ENCODE results near the gene LTBP3. TPM values are rescaled to one million over a fixed set of nuclear protein-coding genes. Genes with fewer than 3 reads are reported as not detected.
A peak's percentile ranks its signal among the peaks of the same experiment; 100 is the strongest.

The LTBP3 gene
- total and polyA plus RNA-seq, 2 donors from 2014 or later, result 61.6 to 165 TPM

DNA sequence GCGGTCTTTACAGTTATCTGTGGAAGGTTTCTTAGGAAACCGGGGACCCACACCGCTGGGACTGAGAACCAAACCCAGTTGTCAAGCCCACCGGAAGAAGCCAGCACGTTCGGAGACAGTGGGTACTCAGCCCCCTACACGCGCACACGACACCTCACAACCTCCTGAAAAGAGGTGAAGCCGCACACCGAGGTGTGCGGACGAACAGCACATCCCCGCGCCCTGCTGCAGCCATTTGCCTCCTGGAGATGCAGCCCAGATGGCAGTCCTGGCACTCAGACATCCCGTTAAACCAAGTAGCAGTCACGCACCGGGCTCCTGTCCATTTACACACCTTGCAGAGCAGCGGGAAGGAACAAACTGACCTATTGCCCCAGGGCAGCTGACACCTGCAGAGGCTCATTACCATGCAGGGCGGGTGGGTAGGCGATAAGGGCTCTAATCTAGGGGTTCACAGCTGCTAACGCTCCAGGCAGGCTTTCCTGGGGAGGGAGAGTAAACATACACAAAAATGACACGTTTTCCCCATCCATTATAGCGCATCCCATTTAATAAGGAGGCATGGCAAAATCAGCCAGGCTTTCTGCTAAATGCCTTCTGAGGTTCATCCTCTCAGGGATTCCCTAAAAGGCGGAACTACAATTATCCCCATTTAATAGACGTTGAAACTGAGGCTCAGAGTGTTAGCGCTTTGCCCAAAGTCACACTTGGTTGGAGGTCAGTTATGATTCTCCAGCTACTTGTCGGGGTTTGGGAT, 16.8 kb upstream of the LTBP3 start:
- Histone ChIP-seq H3K4me3 (ENCODE audit: low read length in 3 of 3) (peak overlapping the region; percentile 2 to 80 (median 68)), H3K36me3 (ENCODE audit: control insufficient read depth in 2 of 3, insufficient read depth in 3 of 3, low read length in 3 of 3) (no peaks in the 10 kb centered on the region), H3K4me1 (ENCODE audit: control insufficient read depth in 2 of 3, insufficient read depth in 2 of 3, low read depth in 1 of 3, low read length in 3 of 3) (peaks cover 0 to 45% (median 19%) of the 10 kb centered on the region in 3 donors), H3K9ac (ENCODE audit: low read length in 3 of 3) (peak overlapping the region in 2 of 3 donors; percentile 48 to 77), H3K9me3 (ENCODE audit: control insufficient read depth in 2 of 3, insufficient read depth in 1 of 3, low read length in 3 of 3) (no peaks in the 10 kb centered on the region), H3K27me3 (ENCODE audit: control insufficient read depth, insufficient read depth, low read length) (no peaks in the 10 kb centered on the region), H3K27ac (ENCODE audit: low read depth in 2 of 2, low read length in 2 of 2) (peak overlapping the region; percentile 71 to 89)
- TF ChIP-seq, protein P1, sequence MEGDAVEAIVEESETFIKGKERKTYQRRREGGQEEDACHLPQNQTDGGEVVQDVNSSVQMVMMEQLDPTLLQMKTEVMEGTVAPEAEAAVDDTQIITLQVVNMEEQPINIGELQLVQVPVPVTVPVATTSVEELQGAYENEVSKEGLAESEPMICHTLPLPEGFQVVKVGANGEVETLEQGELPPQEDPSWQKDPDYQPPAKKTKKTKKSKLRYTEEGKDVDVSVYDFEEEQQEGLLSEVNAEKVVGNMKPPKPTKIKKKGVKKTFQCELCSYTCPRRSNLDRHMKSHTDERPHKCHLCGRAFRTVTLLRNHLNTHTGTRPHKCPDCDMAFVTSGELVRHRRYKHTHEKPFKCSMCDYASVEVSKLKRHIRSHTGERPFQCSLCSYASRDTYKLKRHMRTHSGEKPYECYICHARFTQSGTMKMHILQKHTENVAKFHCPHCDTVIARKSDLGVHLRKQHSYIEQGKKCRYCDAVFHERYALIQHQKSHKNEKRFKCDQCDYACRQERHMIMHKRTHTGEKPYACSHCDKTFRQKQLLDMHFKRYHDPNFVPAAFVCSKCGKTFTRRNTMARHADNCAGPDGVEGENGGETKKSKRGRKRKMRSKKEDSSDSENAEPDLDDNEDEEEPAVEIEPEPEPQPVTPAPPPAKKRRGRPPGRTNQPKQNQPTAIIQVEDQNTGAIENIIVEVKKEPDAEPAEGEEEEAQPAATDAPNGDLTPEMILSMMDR (IDR thresholded peaks at IDR 0.05; ENCODE audit: borderline replicate concordance, extremely low read depth, insufficient read depth), result no peak
- peak in 2 of 5 donors; percentile 63 to 86 for DNase-seq
- intact Hi-C loops (cut with DNase I), result no loop called here
- no peak for FAIRE-seq

DNA sequence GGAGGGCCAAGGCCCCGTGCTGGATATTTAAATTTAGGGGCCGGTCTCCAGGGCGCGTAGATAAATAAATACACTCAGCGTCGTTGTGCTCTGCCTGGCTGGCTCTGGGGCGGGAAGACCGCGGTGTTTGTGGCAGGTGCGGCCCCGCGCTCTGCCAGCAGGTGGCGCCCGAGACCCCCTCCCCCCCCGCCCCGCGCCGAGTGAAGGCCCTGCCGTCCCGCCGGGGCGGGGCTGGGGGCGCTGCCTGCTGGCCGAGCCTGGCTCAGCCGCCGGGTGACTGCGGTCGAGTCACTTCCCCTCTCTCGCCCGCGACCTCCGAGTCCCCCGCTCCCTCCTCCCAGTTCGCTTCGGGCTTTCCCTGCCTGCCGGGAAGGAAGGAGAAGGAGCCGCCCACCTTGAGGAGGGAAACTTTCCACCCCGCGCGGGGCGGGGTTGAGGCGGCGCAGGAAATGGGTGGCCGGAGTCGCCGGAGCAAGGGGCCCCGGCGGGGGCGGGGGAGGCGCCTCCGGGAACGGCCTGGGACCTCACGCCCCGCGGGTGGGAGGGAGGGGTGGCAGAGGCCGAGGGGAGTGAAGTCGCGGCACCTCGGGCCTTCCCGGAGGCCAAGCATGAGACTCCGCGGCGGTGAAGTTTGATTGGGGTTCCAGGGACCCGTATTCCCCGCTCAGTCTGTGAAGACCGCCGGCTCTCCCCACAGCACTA, 16.1 kb upstream of the LTBP3 start:
- intact Hi-C loops (cut with DNase I), result no loop called here
- H3K36me3 ChIP-seq (ENCODE audit: control insufficient read depth in 2 of 3, insufficient read depth in 3 of 3, low read length in 3 of 3), result no peaks in the 10 kb centered on the region
- DNase-seq, result peak; percentile 90 to 99 (median 93)
- no peak for FAIRE-seq
- peak overlapping the region in 2 of 3 donors; percentile 72 to 80 for H3K4me3 ChIP-seq (ENCODE audit: low read length in 3 of 3)
- H3K4me1 ChIP-seq (ENCODE audit: control insufficient read depth in 2 of 3, insufficient read depth in 2 of 3, low read depth in 1 of 3, low read length in 3 of 3), result peaks cover 0 to 47% (median 21%) of the 10 kb centered on the region in 3 donors
- H3K9me3 ChIP-seq (ENCODE audit: control insufficient read depth in 2 of 3, insufficient read depth in 1 of 3, low read length in 3 of 3), result no peaks in the 10 kb centered on the region
- no peaks in the 10 kb centered on the region for H3K27me3 ChIP-seq (ENCODE audit: control insufficient read depth, insufficient read depth, low read length)
- H3K9ac ChIP-seq (ENCODE audit: low read length in 3 of 3), result peak overlapping the region in 2 of 3 donors; percentile 60 to 77
- peak overlapping the region; percentile 71 to 89 for H3K27ac ChIP-seq (ENCODE audit: low read depth in 2 of 2, low read length in 2 of 2)
- TF ChIP-seq, protein P1 (IDR thresholded peaks at IDR 0.05; ENCODE audit: borderline replicate concordance, extremely low read depth, insufficient read depth), result peak; percentile 77

DNA sequence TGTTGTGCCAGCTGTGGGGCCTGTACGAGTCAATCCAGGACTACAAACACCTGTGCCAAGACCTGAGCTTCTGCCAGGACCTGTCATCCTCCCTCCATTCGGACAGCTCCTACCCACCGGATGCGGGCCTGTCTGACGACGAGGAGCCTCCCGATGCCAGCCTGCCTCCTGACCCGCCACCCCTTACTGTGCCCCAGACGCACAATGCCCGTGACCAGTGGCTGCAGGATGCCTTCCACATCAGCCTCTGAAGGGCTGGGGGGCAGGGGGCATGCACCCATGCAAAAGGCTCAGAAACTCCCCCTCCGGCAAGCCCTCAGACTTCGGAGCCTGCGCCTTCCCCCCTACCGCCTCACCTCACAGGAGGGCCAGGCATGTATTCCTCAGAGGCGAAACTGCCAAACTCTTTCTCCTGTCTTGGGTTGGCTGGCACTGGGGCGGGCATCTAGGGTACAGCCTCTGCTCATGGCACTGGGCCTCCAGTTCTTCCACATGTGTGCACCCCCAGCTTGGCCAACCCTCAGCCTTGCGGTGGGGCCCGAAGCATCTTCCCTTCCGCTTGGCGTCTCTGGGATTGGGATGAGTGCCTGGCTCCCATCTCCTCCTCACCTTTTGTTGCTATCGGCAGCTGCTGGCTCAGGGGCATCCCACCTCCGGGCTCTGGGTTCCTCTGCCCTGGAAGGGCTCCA, 15.4 kb upstream of the LTBP3 start:
- H3K4me3 ChIP-seq (ENCODE audit: low read length in 3 of 3), result peak overlapping the region; percentile 58 to 76 (median 72)
- TF ChIP-seq, protein P1 (IDR thresholded peaks at IDR 0.05; ENCODE audit: borderline replicate concordance, extremely low read depth, insufficient read depth), result no peak
- H3K36me3 ChIP-seq (ENCODE audit: control insufficient read depth in 2 of 3, insufficient read depth in 3 of 3, low read length in 3 of 3), result no peaks in the 10 kb centered on the region
- intact Hi-C loops (cut with DNase I), result no loop called here
- no peaks in the 10 kb centered on the region for H3K9me3 ChIP-seq (ENCODE audit: control insufficient read depth in 2 of 3, insufficient read depth in 1 of 3, low read length in 3 of 3)
- peaks cover 3 to 53% (median 28%) of the 10 kb centered on the region in 3 donors for H3K4me1 ChIP-seq (ENCODE audit: control insufficient read depth in 2 of 3, insufficient read depth in 2 of 3, low read depth in 1 of 3, low read length in 3 of 3)
- DNase-seq (peak in 2 of 5 donors; percentile 78 to 87), FAIRE-seq (no peak)
- H3K9ac ChIP-seq (ENCODE audit: low read length in 3 of 3), result peak overlapping the region in 2 of 3 donors; percentile 60 to 61
- H3K27me3 ChIP-seq (ENCODE audit: control insufficient read depth, insufficient read depth, low read length), result no peaks in the 10 kb centered on the region
- H3K27ac ChIP-seq (ENCODE audit: low read depth in 2 of 2, low read length in 2 of 2), result peak overlapping the region in 1 of 2 donors; percentile 55

All from kidney (tissue), 14 donors.